GM18520 (cell line): ENCODE data around the gene ETNPPL.

Experiments
- ATAC-seq: cut with Tn5 transposase; IDR thresholded peaks from one replicate; pipeline ENCODE4 v1.9.1; 2021; ENCODE audit not compliant: unreplicated experiment

ETNPPL gene

GRCh38 chr4:108762559-108763225 lies at the start of gene ETNPPL:
TSS of gene ETNPPL (minus strand) at chr4:108763053. CDS start at chr4:108762898, 155 bp downstream.
- no peak for ATAC-seq

- no peak for ATAC-seq
These were observed 48.6 kb upstream of the ETNPPL start for GRCh38 chr4:108811486-108811885.

- no peak for ATAC-seq
These were observed 47.2 kb upstream of the ETNPPL start for GRCh38 chr4:108810087-108810486.

- no peak for ATAC-seq
These were observed 41.9 kb upstream of the ETNPPL start for GRCh38 chr4:108804648-108805273.

GRCh38 chr4:108799306-108799705 lies 36.5 kb upstream of the ETNPPL start:
- no peak for ATAC-seq

- ATAC-seq = no peak
These were observed 33.3 kb upstream of the ETNPPL start for GRCh38 chr4:108796173-108796572.

GRCh38 chr4:108795733-108796132 lies 32.9 kb upstream of the ETNPPL start:
- ATAC-seq = no peak

- no peak for ATAC-seq
These were observed 31.3 kb upstream of the ETNPPL start for GRCh38 chr4:108794136-108794535.

GRCh38 chr4:108793415-108793814 lies 30.6 kb upstream of the ETNPPL start:
- no peak for ATAC-seq

- no peak for ATAC-seq
These were observed 25.9 kb upstream of the ETNPPL start for GRCh38 chr4:108788731-108789130.

GRCh38 chr4:108787724-108788123 lies 24.9 kb upstream of the ETNPPL start:
- no peak for ATAC-seq

GRCh38 chr4:108787106-108787505 lies 24.3 kb upstream of the ETNPPL start:
- no peak for ATAC-seq

- ATAC-seq = no peak
These were observed 23.5 kb upstream of the ETNPPL start for GRCh38 chr4:108786351-108786750.

GRCh38 chr4:108783665-108784463 lies 21.0 kb upstream of the ETNPPL start:
- no peak for ATAC-seq

GRCh38 chr4:108779958-108780357 lies 17.1 kb upstream of the ETNPPL start:
- ATAC-seq = no peak

GRCh38 chr4:108777388-108777787 lies 14.5 kb upstream of the ETNPPL start:
- no peak for ATAC-seq

GRCh38 chr4:108775921-108776320 lies 13.1 kb upstream of the ETNPPL start:
- ATAC-seq = no peak

GRCh38 chr4:108774809-108775530 lies 12.1 kb upstream of the ETNPPL start:
- no peak for ATAC-seq

GRCh38 chr4:108772402-108772801 lies 9.5 kb upstream of the ETNPPL start:
- ATAC-seq = no peak

GRCh38 chr4:108766058-108766457 lies 3.2 kb upstream of the ETNPPL start:
- ATAC-seq = no peak

- ATAC-seq = no peak
These were observed 1.1 kb upstream of the ETNPPL start for GRCh38 chr4:108763986-108764385.
